Measurements from ENCODE around the gene DMWD.
"Not testable (repeated sequence)": the region's sequence is repeated elsewhere in the genome, so short reads cannot be mapped to it uniquely, and the experiment has no call there.

Gene DMWD

GRCh38 chr19:45814851-45815480, 22.3 kb upstream of the DMWD start, which contains the start of gene RSPH6A:
RSPH6A (minus strand) TSS chr19:45815308; CDS start chr19:45815176, 132 bp downstream.
- Histone ChIP-seq H3K9me3 (ENCODE audit: control insufficient read depth, low read length) (no peaks in the 10 kb centered on the region), H3K36me3 (ENCODE audit: control insufficient read depth, insufficient read depth, low read length, severe bottlenecking) (peaks cover 3% of the 10 kb centered on the region), H3K4me3 (ENCODE audit: low read length) (no peak within 1 kb of the TSS), H3K4me1 (ENCODE audit: control insufficient read depth, insufficient read depth, low read length) (peaks cover 16% of the 10 kb centered on the region), H3K27me3 (replicated peaks; ENCODE audit: control insufficient read depth, insufficient read depth, low read length) (no peaks in the 10 kb centered on the region), H3K9ac (ENCODE audit: low read length) (no peak within 1 kb of the TSS)
- no peak for DNase-seq (ENCODE audit: low read depth)

- Histone ChIP-seq H3K36me3 (ENCODE audit: control insufficient read depth, insufficient read depth, low read length, severe bottlenecking) (no peaks in the 10 kb centered on the region), H3K4me1 (ENCODE audit: control insufficient read depth, insufficient read depth, low read length) (peaks cover 23% of the 10 kb centered on the region), H3K9ac (ENCODE audit: low read length) (no peak overlapping the region), H3K4me3 (ENCODE audit: low read length) (no peak overlapping the region), H3K27me3 (replicated peaks; ENCODE audit: control insufficient read depth, insufficient read depth, low read length) (no peaks in the 10 kb centered on the region), H3K9me3 (ENCODE audit: control insufficient read depth, low read length) (no peaks in the 10 kb centered on the region)
- DNase-seq (ENCODE audit: low read depth), result no peak
These were observed 21.6 kb upstream of the DMWD start for GRCh38 chr19:45814166-45814780.

- no peak overlapping the region for H3K4me3 ChIP-seq (ENCODE audit: low read length)
- H3K27me3 ChIP-seq (replicated peaks; ENCODE audit: control insufficient read depth, insufficient read depth, low read length), result no peaks in the 10 kb centered on the region
These were observed 19.7 kb upstream of the DMWD start for GRCh38 chr19:45812297-45812696.

GRCh38 chr19:45809643-45810159, 17.1 kb upstream of the DMWD start:
- H3K9me3 ChIP-seq (ENCODE audit: control insufficient read depth, low read length), result peaks cover 2% of the 10 kb centered on the region
- DNase-seq (ENCODE audit: low read depth), result peak; percentile 71
- peaks cover 29% of the 10 kb centered on the region for H3K4me1 ChIP-seq (ENCODE audit: control insufficient read depth, insufficient read depth, low read length)
- no peak overlapping the region for H3K4me3 ChIP-seq (ENCODE audit: low read length)
- H3K9ac ChIP-seq (ENCODE audit: low read length), result peak overlapping the region; percentile 51
- no peaks in the 10 kb centered on the region for H3K27me3 ChIP-seq (replicated peaks; ENCODE audit: control insufficient read depth, insufficient read depth, low read length)
- no peaks in the 10 kb centered on the region for H3K36me3 ChIP-seq (ENCODE audit: control insufficient read depth, insufficient read depth, low read length, severe bottlenecking)

More at GRCh38 chr19:45812297-45812696, 19.7 kb upstream of the DMWD start:
- H3K9me3 ChIP-seq (ENCODE audit: control insufficient read depth, low read length), result no peaks in the 10 kb centered on the region
- peaks cover 24% of the 10 kb centered on the region for H3K4me1 ChIP-seq (ENCODE audit: control insufficient read depth, insufficient read depth, low read length)
- DNase-seq (ENCODE audit: low read depth), result no peak
- H3K36me3 ChIP-seq (ENCODE audit: control insufficient read depth, insufficient read depth, low read length, severe bottlenecking), result no peaks in the 10 kb centered on the region
- no peak overlapping the region for H3K9ac ChIP-seq (ENCODE audit: low read length)

- Histone ChIP-seq H3K36me3 (ENCODE audit: control insufficient read depth, insufficient read depth, low read length, severe bottlenecking) (no peaks in the 10 kb centered on the region), H3K27me3 (replicated peaks; ENCODE audit: control insufficient read depth, insufficient read depth, low read length) (no peaks in the 10 kb centered on the region), H3K9ac (ENCODE audit: low read length) (no peak overlapping the region), H3K4me3 (ENCODE audit: low read length) (no peak overlapping the region), H3K4me1 (ENCODE audit: control insufficient read depth, insufficient read depth, low read length) (peaks cover 20% of the 10 kb centered on the region), H3K9me3 (ENCODE audit: control insufficient read depth, low read length) (peaks cover 2% of the 10 kb centered on the region)
- DNase-seq (ENCODE audit: low read depth), result no peak
These were observed 13.1 kb upstream of the DMWD start for GRCh38 chr19:45805719-45806118.

GRCh38 chr19:45804959-45805230, 12.2 kb upstream of the DMWD start:
- H3K9me3 ChIP-seq (ENCODE audit: control insufficient read depth, low read length), result peaks cover 2% of the 10 kb centered on the region
- H3K4me3 ChIP-seq (ENCODE audit: low read length), result no peak overlapping the region
- no peak overlapping the region for H3K9ac ChIP-seq (ENCODE audit: low read length)
- DNase-seq (ENCODE audit: low read depth), result no peak
- peaks cover 18% of the 10 kb centered on the region for H3K4me1 ChIP-seq (ENCODE audit: control insufficient read depth, insufficient read depth, low read length)
- no peaks in the 10 kb centered on the region for H3K27me3 ChIP-seq (replicated peaks; ENCODE audit: control insufficient read depth, insufficient read depth, low read length)
- H3K36me3 ChIP-seq (ENCODE audit: control insufficient read depth, insufficient read depth, low read length, severe bottlenecking), result no peaks in the 10 kb centered on the region

- H3K27me3 ChIP-seq (replicated peaks; ENCODE audit: control insufficient read depth, insufficient read depth, low read length), result no peaks in the 10 kb centered on the region
- H3K9ac ChIP-seq (ENCODE audit: low read length), result no peak overlapping the region
- no peak overlapping the region for H3K4me3 ChIP-seq (ENCODE audit: low read length)
- peaks cover 2% of the 10 kb centered on the region for H3K9me3 ChIP-seq (ENCODE audit: control insufficient read depth, low read length)
- H3K36me3 ChIP-seq (ENCODE audit: control insufficient read depth, insufficient read depth, low read length, severe bottlenecking), result no peaks in the 10 kb centered on the region
- no peak for DNase-seq (ENCODE audit: low read depth)
- H3K4me1 ChIP-seq (ENCODE audit: control insufficient read depth, insufficient read depth, low read length), result peaks cover 16% of the 10 kb centered on the region
These were observed 11.7 kb upstream of the DMWD start for GRCh38 chr19:45804140-45804958.

- Histone ChIP-seq H3K27me3 (replicated peaks; ENCODE audit: control insufficient read depth, insufficient read depth, low read length) (no peaks in the 10 kb centered on the region), H3K9ac (ENCODE audit: low read length) (no peak overlapping the region), H3K4me1 (ENCODE audit: control insufficient read depth, insufficient read depth, low read length) (peaks cover 17% of the 10 kb centered on the region), H3K4me3 (ENCODE audit: low read length) (no peak overlapping the region), H3K36me3 (ENCODE audit: control insufficient read depth, insufficient read depth, low read length, severe bottlenecking) (no peaks in the 10 kb centered on the region), H3K9me3 (ENCODE audit: control insufficient read depth, low read length) (peaks cover 2% of the 10 kb centered on the region)
- DNase-seq (ENCODE audit: low read depth), result no peak
These were observed 9.0 kb upstream of the DMWD start for GRCh38 chr19:45801603-45802175.

- no peak overlapping the region for H3K9ac ChIP-seq (ENCODE audit: low read length)
- peak; percentile 42 for DNase-seq (ENCODE audit: low read depth)
These were observed 7.5 kb upstream of the DMWD start for GRCh38 chr19:45800070-45800553.

GRCh38 chr19:45799541-45799940, 6.9 kb upstream of the DMWD start:
- not testable (repeated sequence) for H3K27me3 ChIP-seq (replicated peaks; ENCODE audit: control insufficient read depth, insufficient read depth, low read length); H3K36me3 ChIP-seq (ENCODE audit: control insufficient read depth, insufficient read depth, low read length, severe bottlenecking); H3K9me3 ChIP-seq (ENCODE audit: control insufficient read depth, low read length); H3K4me3 ChIP-seq (ENCODE audit: low read length); DNase-seq (ENCODE audit: low read depth)
- peaks cover 12% of the 10 kb centered on the region for H3K4me1 ChIP-seq (ENCODE audit: control insufficient read depth, insufficient read depth, low read length)
- H3K9ac ChIP-seq (ENCODE audit: low read length), result peak overlapping the region; percentile 1

More at GRCh38 chr19:45800070-45800553, 7.5 kb upstream of the DMWD start:
- Histone ChIP-seq H3K4me1 (ENCODE audit: control insufficient read depth, insufficient read depth, low read length) (peaks cover 12% of the 10 kb centered on the region), H3K4me3 (ENCODE audit: low read length) (no peak overlapping the region), H3K36me3 (ENCODE audit: control insufficient read depth, insufficient read depth, low read length, severe bottlenecking) (no peaks in the 10 kb centered on the region), H3K27me3 (replicated peaks; ENCODE audit: control insufficient read depth, insufficient read depth, low read length) (no peaks in the 10 kb centered on the region), H3K9me3 (ENCODE audit: control insufficient read depth, low read length) (no peaks in the 10 kb centered on the region)

- peak overlapping the region; percentile 1 for H3K9ac ChIP-seq (ENCODE audit: low read length)
- no peak overlapping the region for H3K4me3 ChIP-seq (ENCODE audit: low read length)
- no peaks in the 10 kb centered on the region for H3K9me3 ChIP-seq (ENCODE audit: control insufficient read depth, low read length)
- peaks cover 12% of the 10 kb centered on the region for H3K4me1 ChIP-seq (ENCODE audit: control insufficient read depth, insufficient read depth, low read length)
- peak; percentile 92 for DNase-seq (ENCODE audit: low read depth)
- H3K27me3 ChIP-seq (replicated peaks; ENCODE audit: control insufficient read depth, insufficient read depth, low read length), result no peaks in the 10 kb centered on the region
- H3K36me3 ChIP-seq (ENCODE audit: control insufficient read depth, insufficient read depth, low read length, severe bottlenecking), result no peaks in the 10 kb centered on the region
These were observed 6.4 kb upstream of the DMWD start for GRCh38 chr19:45798995-45799517.

All from adipocyte (in vitro differentiated cells).